ELF-1 (cell line): ENCODE results near the gene CDK9.
"Not testable (repeated sequence)": the region's sequence is repeated elsewhere in the genome, so short reads cannot be mapped to it uniquely, and the experiment has no call there.

ENCODE experiments used
- DNase-seq: peaks from one replicate; pipeline ENCODE4 v3.0.0-alpha.2; 2016; ENCODE audit warnings: low read depth, low spot score

Gene CDK9

GRCh38 chr9:127779136-127779981, 6.5 kb upstream of the CDK9 start:
- DNase-seq: no peak

DNA sequence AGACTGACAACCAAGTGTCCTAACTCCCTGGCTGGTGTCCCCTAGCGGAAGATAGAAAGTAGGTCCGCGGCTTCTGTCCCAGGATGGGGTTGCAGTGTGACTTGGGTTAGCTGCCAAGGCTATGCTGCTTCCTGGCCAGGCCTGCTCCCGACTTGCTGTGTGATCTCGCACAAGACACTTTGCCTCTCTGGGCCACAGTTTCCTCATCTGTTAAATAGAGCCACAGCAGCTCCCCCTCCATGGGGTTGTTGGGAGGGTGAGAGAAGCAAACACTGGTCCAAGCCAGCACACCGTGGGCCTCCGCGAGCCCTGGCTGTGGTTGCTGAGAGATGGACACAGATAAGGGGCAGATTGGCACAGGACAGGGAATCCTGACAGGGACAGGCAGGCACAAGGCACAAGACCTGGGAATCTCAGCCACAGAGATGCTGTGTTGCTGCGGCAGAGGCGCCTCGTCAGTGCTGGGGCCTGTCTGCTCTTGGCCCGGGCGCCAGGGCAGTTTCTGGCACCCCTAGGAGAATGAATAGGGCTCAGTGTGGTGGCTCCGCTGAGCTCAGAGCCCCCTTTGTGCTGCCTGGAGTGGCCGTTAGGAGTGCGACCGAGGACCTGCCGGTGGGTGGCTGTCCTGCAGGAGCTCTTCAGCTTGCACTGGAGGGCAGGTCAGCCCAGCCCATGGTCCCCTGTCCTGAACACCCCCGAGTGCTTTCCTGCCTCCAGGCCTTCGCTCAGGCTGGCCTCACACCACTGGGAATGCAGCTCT, 5.5 kb upstream of the CDK9 start:
- peak; percentile 56 for DNase-seq

- not testable (repeated sequence) for DNase-seq
These were observed 4.9 kb upstream of the CDK9 start for GRCh38 chr9:127780909-127781308.

GRCh38 chr9:127781806-127782205, 4.0 kb upstream of the CDK9 start:
- no peak for DNase-seq

- no peak for DNase-seq
These were observed 2.5 kb upstream of the CDK9 start for GRCh38 chr9:127783111-127784008.

DNA sequence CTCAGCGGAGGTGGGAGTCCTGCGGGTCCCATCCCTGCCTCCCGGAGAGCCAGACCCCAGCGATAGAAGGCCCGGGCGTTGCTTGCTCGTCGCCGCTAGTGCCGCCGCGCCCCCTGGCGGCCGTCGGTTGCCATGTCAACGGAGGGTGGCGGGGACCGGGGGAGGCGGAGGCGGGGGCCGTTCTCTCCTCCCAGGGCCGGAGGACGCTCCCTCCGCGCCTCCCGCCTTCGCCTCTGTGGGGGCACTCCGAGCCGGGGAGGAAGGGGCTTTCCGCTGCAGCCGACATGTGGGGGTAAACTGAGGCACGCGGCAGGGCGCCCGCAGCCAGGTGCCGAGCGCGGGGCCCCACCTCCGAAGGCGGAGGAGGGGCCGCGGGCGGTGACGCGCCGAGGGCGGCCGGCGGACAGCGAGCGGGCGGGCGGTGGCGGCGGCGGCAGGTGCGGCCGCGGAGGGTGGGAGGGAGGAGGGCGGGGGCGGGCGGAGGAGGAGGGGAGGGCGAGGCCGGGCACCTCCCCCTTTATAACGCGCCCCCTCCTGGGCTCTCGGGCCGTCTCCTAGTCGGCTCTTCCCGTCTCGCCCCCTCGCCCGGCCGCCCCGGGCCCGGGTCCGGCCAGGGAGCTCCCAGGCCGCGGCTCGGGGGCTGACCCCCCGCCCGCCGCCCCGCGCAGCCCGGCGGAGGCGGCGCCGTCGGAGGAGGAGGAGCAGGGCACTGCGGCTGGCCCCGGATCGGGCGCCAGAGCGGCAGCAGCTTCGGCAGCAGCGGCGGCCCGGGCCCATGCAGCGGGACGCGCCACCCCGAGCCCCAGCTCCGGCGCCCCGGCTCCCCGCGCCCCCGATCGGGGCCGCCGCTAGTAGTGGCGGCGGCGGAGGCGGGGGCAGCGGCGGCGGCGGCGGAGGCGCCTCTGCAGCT, 556 bp upstream of the CDK9 start:
- peak; percentile 90 for DNase-seq

GRCh38 chr9:127786773-127787104, 905 bp downstream of the CDK9 start:
- no peak for DNase-seq

DNA sequence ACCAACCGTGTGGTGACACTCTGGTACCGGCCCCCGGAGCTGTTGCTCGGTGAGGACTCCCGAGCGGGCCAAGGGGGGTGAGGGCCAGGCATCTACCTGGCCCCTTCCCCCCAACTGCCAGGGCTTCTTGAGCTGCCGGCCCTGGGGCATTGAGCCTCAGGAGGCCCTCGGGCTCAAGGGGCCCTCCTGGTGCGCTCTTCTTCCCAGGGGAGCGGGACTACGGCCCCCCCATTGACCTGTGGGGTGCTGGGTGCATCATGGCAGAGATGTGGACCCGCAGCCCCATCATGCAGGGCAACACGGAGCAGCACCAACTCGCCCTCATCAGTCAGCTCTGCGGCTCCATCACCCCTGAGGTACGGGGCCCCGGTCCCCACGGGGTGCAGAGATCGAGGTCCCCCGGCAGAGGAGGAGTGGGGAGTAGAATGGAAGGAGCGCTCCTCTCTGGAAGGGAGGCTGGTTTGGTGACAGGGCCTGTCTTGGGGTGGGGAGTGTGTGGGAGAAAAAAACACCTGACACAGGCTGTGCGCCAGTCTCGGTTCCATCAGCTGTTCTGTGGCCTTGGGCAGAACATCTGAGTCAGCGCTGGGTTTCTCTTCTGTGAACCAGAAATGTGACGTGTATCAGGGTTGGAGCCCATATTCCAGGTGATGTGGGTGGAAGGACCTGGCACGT, 2.6 kb downstream of the CDK9 start:
- no peak for DNase-seq

GRCh38 chr9:127789179-127789578, 3.3 kb downstream of the CDK9 start:
- DNase-seq: no peak

DNA sequence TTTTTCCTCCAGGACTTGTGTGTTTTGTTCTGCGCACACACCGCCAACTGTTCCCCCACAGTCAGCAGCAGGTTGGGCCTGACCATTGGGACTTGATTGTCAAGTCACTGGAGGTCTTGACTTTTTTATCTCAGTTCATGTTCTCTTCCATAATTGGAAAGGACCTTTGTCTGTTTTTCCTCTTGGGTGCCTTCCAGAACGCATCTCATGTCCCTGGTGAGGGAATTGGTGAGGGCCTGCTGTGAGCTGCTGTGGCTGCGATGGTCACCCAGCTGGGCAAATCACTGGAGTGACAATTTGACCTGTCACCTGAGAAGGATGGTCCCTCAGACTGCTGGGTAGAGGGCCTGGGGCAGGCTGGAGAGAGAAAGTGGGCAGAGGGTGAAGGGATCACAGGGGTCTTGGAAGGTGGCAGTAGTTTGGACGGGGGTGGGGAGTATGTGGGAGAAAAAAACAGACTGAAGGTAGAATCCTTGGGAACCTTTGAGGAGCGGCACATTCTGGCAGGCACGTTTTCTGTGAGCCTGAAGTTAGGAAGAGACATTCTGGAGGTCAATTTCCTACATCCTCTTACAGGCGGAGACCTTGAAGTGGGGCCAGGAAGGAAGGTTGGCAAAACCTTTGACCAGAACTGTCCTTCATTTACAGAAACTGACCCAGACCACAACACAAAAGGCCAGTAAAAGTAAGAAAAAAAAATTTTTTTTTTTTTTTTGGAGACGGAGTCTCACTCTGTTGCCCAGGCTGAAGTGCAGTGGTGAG, 4.4 kb downstream of the CDK9 start:
- no peak for DNase-seq

DNA sequence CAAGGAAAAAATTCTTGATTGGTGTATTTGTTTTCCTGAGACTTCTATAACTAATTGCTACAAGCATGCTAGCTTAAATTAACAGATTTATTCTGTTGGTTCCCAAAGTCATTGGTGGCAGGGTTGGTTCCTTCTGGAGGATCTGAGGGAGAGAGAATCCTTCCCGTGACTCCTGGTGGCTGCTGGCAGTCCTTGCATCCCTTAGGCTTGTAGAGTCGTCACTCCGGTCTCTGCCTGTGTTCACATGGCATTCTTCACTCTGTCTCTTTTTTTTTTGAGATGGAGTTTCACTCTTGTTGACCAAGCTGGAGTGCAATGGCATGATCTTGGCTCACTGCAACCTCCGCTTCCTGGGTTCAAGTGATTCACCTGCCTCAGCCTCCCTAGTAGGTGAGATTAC, 5.3 kb downstream of the CDK9 start:
- no peak for DNase-seq

- DNase-seq: no peak
These were observed 6.7 kb downstream of the CDK9 start for GRCh38 chr9:127792417-127793031.

DNA sequence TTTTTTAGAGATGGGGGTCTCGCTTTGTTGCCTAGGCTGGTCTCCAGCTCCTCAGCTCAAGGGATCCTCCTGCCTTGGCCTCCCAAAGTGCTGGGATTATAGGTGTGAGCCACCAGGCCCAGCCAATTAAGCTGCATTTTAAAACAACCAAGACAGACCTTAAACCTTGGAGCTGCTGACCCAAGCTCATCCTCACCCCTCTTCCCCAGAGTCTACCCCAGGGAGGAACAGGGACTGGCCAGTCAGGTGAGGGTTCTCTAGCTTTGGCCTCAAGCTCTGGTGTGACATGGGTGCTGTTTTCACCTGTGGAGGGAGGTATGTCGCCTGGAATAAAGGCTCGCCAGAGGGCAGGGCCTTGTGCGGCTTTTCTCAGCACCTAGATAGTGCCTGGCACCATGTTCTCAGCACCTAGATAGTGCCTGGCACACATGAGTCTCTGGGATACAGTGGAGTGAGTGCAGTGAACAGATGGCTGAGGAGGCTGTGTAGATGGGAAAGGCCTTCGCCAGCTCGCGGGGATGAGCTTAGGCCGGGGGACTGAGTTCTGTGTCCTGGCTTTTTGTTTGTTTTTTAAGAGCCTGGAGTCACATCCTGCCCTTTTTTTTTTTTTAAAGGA, 7.4 kb downstream of the CDK9 start:
- DNase-seq: no peak

DNA sequence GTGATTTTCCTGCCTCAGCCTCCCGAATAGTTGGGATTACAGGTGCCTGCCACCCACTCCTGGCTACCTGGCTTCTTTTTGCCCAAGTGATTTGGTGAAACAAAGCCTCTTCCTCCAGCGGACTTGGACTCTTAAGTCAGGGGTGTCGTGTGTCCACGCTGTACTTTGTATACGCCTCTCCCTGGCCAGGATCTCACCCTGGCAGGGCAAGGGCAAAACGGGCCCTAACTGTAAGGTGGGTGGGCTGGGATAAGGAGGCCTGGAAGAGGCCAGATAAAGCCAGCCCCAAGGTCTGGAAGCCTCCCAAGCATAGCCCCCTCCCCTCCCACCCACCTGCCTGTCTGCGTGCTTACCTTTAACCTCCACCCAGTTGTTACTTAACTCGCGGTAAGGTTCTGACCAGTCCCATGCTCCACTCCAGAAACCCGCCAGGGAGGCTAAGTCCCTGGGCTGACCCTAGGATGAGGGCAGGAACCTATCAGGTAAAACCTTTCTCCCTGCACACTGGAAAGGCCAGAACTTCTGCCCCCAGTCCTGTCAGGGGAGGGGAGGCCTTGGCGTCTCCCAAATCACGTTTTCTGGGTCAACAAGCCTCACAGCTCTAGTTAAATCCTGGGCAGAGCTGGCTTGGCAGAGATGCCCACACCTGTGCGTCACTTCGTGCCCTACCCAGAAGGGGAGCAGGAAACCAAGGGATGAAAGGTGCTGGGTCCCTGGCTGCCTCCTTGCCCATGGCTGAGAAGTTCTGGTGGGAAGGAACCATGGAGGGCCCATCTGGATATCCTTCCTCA, 8.4 kb downstream of the CDK9 start:
- DNase-seq: no peak

DNA sequence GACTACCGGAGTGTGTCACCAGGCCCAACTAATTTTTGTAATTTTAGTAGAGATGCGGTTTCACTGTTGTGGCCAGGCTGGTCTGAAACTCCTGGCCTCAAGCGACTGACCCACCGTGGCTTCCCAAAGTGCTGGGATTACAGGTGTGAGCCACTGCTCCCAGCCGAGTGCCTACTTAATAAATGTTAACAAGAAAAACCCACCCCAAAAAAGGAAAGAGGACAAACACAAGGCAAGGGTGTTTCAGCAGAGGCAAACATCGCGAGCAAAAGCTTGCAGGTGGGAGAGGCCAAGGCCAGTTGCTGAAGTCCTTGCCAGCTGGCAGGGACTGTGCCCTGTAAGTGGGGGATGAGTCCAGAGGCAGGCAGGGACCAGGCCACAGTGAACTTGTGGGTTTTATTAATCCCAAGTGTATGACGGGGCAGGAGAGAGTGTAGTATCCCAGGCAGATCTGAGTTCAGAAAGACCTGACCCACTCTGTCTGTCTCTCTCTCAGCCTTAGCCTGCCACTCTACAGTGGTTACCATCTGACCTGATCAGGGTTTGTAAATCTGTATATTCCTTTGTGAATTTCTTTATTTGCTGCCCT, 10.5 kb downstream of the CDK9 start:
- no peak for DNase-seq

- no peak for DNase-seq
These were observed 11.1 kb downstream of the CDK9 start for GRCh38 chr9:127796852-127797370.

- peak; percentile 82 for DNase-seq
These were observed 16.2 kb downstream of the CDK9 start for GRCh38 chr9:127801955-127802575.
